ENCODE results near the gene SPC25. TPM values are rescaled to one million over a fixed set of nuclear protein-coding genes. Genes with fewer than 3 reads are reported as not detected.

SPC25 gene
- total RNA-seq, 4 donors from 2014 or later: 1.1 to 6.6 TPM; not detected in 2

GRCh38 chr2:168907940-168908662 is 17.9 kb upstream of the SPC25 start:
- Histone ChIP-seq H3K36me3 (no peaks in the 10 kb centered on the region), H3K4me1 (no peaks in the 10 kb centered on the region), H3K27me3 (no peaks in the 10 kb centered on the region), H3K9me3 (no peaks in the 10 kb centered on the region), H3K27ac (no peak overlapping the region), H3K4me3 (no peak overlapping the region)
- no peak for DNase-seq
- TF ChIP-seq CTCF (IDR thresholded peaks at IDR 0.05): no peak
- no peak for TF ChIP-seq POLR2A (IDR thresholded peaks at IDR 0.05)

- Histone ChIP-seq H3K27me3 (no peaks in the 10 kb centered on the region), H3K4me1 (no peaks in the 10 kb centered on the region), H3K27ac (no peak overlapping the region), H3K9me3 (no peaks in the 10 kb centered on the region), H3K36me3 (no peaks in the 10 kb centered on the region), H3K4me3 (no peak overlapping the region)
- TF ChIP-seq POLR2A (IDR thresholded peaks at IDR 0.05): no peak
- TF ChIP-seq CTCF (IDR thresholded peaks at IDR 0.05): no peak
- no peak for DNase-seq
Observed at GRCh38 chr2:168904358-168904757, 14.1 kb upstream of the SPC25 start.

- no peak for DNase-seq
- TF ChIP-seq CTCF (IDR thresholded peaks at IDR 0.05) (no peak), POLR2A (IDR thresholded peaks at IDR 0.05) (no peak)
- Histone ChIP-seq H3K9me3 (no peaks in the 10 kb centered on the region), H3K4me3 (no peak overlapping the region), H3K27ac (no peak overlapping the region), H3K27me3 (no peaks in the 10 kb centered on the region), H3K36me3 (no peaks in the 10 kb centered on the region), H3K4me1 (no peaks in the 10 kb centered on the region)
Observed at GRCh38 chr2:168903888-168904287, 13.7 kb upstream of the SPC25 start.

GRCh38 chr2:168901003-168901402 is 10.8 kb upstream of the SPC25 start, which contains the start of gene G6PC2:
G6PC2 (plus strand) TSS chr2:168901291; CDS start chr2:168901332, 41 bp downstream.
- Histone ChIP-seq H3K4me3 (no peak within 1 kb of the TSS), H3K9me3 (no peaks in the 10 kb centered on the region), H3K4me1 (no peaks in the 10 kb centered on the region), H3K36me3 (no peaks in the 10 kb centered on the region), H3K27me3 (no peaks in the 10 kb centered on the region), H3K27ac (no peak within 1 kb of the TSS)
- DNase-seq: no peak
- no peak for TF ChIP-seq POLR2A (IDR thresholded peaks at IDR 0.05)
- TF ChIP-seq CTCF (IDR thresholded peaks at IDR 0.05): no peak

- Histone ChIP-seq H3K4me3 (no peak overlapping the region), H3K27ac (no peak overlapping the region), H3K9me3 (no peaks in the 10 kb centered on the region), H3K27me3 (no peaks in the 10 kb centered on the region), H3K36me3 (no peaks in the 10 kb centered on the region), H3K4me1 (no peaks in the 10 kb centered on the region)
- no peak for TF ChIP-seq CTCF (IDR thresholded peaks at IDR 0.05)
- TF ChIP-seq POLR2A (IDR thresholded peaks at IDR 0.05): no peak
- DNase-seq: no peak
Observed at GRCh38 chr2:168897449-168897848, 7.2 kb upstream of the SPC25 start.

Data from Peyer's patch (tissue), 4 donors.